Fibroblast of the aortic adventitia (primary cell): ENCODE data around the gene FLT3. TPM values are rescaled to one million over a fixed set of nuclear protein-coding genes. Genes with fewer than 3 reads are reported as not detected.

Experiments
- DNase-seq: peaks from one replicate; pipeline ENCODE4 v3.0.0-alpha.2; 2010; ENCODE audit warnings: low read depth
- H3K4me3 ChIP-seq: 2 replicates; pipeline ENCODE4 v1.5.1; 2011; ENCODE audit warnings: low read depth, mild to moderate bottlenecking, control low read depth, low read length, moderate library complexity
- total RNA-seq: library from RNA; depleted of rRNA; stranded (reverse); fragments of >200 nt; gene quantifications from 2 replicates; pipeline ENCODE4 v1.2.3, GENCODE V29; 2012; ENCODE audit warnings: low replicate concordance
- TF ChIP-seq, protein P1 (sequence below): IDR thresholded peaks from 2 replicates; pipeline ENCODE4 v1.5.1; 2011; ENCODE audit warnings: mild to moderate bottlenecking, low read length, control low read depth, inconsistent platforms; ENCODE audit not compliant: insufficient read depth

Gene FLT3
- total RNA-seq, 1 donor: not detected

DNA sequence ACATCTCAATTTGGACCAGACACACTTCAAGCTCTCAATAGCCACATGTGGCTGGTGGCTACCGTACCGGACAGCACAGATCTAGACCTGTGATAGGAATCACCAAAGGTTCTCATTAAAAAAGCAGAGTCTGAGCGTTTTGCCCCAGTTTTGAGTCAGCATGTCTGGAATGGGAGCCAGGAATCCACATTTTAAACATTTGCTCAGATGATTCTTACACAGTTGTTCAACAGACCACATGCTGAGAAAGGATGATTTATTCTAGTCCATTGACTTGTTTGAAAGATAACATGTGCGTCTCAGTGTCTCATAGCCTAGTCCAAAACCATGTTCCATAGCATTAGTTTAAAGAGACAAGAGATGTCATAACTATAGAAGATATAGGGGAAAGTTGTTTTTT is 53.4 kb downstream of the FLT3 start:
- no peak for DNase-seq
- TF ChIP-seq, protein P1, sequence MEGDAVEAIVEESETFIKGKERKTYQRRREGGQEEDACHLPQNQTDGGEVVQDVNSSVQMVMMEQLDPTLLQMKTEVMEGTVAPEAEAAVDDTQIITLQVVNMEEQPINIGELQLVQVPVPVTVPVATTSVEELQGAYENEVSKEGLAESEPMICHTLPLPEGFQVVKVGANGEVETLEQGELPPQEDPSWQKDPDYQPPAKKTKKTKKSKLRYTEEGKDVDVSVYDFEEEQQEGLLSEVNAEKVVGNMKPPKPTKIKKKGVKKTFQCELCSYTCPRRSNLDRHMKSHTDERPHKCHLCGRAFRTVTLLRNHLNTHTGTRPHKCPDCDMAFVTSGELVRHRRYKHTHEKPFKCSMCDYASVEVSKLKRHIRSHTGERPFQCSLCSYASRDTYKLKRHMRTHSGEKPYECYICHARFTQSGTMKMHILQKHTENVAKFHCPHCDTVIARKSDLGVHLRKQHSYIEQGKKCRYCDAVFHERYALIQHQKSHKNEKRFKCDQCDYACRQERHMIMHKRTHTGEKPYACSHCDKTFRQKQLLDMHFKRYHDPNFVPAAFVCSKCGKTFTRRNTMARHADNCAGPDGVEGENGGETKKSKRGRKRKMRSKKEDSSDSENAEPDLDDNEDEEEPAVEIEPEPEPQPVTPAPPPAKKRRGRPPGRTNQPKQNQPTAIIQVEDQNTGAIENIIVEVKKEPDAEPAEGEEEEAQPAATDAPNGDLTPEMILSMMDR: no peak
- no peak overlapping the region for H3K4me3 ChIP-seq

DNA sequence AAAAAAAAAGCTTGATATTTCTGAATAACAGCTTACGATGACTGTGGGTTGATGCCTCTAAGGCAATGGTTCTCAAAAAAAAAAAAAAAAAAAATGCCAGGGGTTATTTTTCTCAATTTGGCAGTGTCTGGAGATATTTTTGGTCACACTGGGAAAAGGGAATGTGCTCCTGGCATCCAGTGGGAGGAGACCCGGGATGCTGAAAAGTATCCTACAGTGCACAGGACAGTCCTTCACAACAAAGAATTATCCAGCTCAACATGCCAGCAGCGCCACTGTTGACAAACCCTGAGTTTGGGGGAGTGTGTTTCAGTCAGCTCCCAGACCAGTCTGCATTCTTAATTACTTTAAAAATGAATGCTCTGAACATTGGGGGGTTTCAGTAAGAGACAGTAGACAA is 54.5 kb downstream of the FLT3 start:
- H3K4me3 ChIP-seq: no peak overlapping the region
- TF ChIP-seq, protein P1: no peak
- DNase-seq: no peak

DNA sequence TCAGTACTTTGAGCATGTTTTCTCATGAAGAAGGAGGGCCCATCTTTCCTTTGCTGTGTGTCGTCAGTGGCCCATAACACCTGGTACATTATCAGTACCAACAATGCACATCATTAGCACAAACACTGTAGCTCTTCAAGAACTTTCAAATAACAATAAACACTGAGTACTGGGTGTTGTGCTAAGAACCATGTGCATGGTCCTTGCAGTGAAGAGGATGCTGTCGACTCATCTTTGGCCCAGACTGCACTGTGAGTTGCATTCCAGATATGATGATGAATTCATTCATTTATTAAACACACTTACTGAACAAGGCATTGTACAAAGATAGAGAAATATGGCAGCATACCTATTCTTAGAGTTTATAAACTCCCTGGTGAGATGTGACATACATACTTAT is 55.8 kb downstream of the FLT3 start:
- TF ChIP-seq, protein P1: no peak
- no peak overlapping the region for H3K4me3 ChIP-seq
- DNase-seq: no peak

DNA sequence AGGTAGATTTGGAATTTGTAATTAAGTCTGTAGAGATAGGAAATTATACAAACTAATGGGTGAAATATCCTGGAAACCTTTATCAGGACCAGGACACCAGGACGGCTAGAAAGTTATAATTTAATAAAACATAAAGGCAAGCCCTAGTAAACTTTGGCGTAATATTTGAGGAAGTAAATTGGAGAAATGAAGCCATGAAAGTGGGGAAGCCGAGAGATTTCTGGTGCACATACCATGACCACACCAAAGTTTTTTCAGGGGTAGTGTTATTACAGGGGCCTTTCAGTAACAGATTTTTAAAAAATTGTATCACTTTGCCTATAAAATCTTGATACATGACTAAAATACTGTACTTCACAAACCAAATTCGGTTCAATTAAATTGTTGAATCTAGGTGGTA is 57.2 kb downstream of the FLT3 start:
- no peak overlapping the region for H3K4me3 ChIP-seq
- TF ChIP-seq, protein P1: no peak
- no peak for DNase-seq

DNA sequence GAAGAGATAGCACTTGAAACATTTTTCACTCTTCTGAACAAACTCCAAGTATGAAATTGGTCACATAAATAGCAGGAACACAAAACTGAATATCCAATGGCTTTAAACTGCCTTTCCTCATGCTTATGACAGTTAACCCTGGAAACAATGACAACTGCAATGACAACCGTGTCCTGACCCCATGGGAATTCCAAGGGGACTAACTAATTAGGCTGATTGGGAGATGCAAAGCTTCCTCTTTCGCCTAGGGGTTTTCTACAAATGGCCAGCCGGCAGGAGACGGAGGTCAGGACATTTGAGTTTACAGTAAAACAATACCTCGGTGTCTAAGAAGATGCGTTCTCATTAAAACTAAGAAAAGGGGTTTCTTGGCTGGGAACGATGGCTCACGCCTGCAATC is 58.9 kb downstream of the FLT3 start:
- no peak for DNase-seq
- no peak overlapping the region for H3K4me3 ChIP-seq
- TF ChIP-seq, protein P1: no peak

DNA sequence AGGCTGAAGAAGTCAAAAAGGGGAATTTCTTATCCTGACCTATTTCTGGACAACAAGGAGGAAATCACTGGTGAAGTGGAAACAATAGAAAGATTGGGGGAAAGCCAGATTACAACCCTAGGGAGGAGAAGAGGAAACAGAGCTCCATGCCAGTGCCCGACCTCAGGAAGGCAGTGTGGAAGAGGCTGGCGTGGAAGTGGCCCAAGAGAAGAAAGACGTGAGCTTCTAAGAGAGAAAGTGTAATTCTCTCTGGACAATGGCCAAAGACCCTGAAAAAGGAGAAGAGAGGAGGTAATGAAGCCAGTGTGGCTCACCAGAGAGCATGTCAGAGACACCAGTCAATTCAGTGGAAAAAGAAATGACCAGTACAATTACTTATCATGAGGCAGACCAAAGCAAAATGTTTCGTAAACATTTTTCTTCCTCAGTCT is 59.3 kb downstream of the FLT3 start:
- TF ChIP-seq, protein P1: no peak
- peak; percentile 11 for DNase-seq
- no peak overlapping the region for H3K4me3 ChIP-seq

DNA sequence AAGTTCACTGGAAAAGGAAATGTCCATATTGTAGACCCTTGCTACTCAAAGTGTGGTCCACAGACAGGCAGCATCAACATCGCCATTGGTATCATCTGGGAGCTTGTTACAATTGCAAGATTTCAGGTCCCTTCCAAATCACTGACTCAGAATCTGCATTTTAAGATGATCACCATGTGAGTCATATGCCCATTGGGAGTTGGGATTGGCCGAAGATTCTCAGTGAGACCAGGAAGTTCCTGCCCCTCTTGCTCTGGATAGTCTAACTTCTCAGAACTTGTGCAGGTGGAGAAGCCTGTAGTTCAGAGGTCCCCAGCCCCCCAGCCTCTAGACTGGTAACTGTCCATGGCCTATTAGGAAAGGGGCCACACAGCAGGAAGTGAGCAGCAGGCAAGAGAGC is 63.0 kb downstream of the FLT3 start:
- TF ChIP-seq, protein P1: no peak
- peak; percentile 4 for DNase-seq
- H3K4me3 ChIP-seq: no peak overlapping the region
